ENCODE data around the gene PRXL2C. TPM values are rescaled to one million over a fixed set of nuclear protein-coding genes. Genes with fewer than 3 reads are reported as not detected.

Gene PRXL2C
- polyA plus RNA-seq, 1 of the 3 experiments (the other 2 are of a cell fraction) = 8.4 TPM

DNA sequence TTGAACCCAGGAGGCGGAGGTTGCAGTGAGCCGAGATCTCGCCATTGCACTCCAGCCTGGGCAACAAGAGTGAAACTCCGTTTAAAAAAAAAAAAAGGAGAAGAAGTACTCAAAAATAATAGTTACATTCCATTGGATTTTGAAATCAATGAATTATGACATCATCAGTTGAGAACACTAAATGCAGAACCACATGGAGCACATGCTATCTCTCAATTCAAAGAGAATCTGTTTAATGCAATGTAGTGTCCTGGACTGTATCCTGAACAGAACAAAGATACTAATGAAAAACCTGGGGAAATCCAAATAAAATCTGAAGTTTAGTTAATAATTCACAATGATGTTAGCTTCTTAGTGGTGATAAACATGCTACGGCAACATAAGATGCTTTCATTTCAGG, 55.8 kb downstream of the PRXL2C start:
- DNase-seq = no peak
- Histone ChIP-seq H3K4me2 (no peak overlapping the region), H2AFZ (ENCODE audit: low read depth) (no peak overlapping the region), H3K79me2 (ENCODE audit: insufficient read depth) (peaks cover 44% of the 10 kb centered on the region), H3K4me1 (ENCODE audit: control insufficient read depth in 1 of 2, insufficient read depth in 2 of 2, low read depth in 1 of 2, low read length in 1 of 2) (no peaks in the 10 kb centered on the region; a peak in 1 of 4 replicates), H3K4me3 (ENCODE audit: low read depth in 2 of 2, low read length in 1 of 2) (no peak overlapping the region), H4K20me1 (ENCODE audit: insufficient read depth) (peaks cover 5% of the 10 kb centered on the region; the same call in 1 of the 2 replicates), H3K27ac (ENCODE audit: low read depth in 2 of 2, low read length in 1 of 2) (no peak overlapping the region), H3K9me2 (no peaks in the 10 kb centered on the region), H3K9me3 (no peaks in the 10 kb centered on the region), H3K27me3 (ENCODE audit: insufficient read depth) (no peaks in the 10 kb centered on the region), H3K9ac (no peak overlapping the region), H3K36me3 (replicated peaks in 1 of 2; ENCODE audit: control insufficient read depth in 1 of 2, insufficient read depth in 2 of 2, low read length in 1 of 2) (no peaks in the 10 kb centered on the region), H3F3A (replicated peaks; ENCODE audit: insufficient read depth) (no peaks in the 10 kb centered on the region)
- 93% methylated on average over 5 of the region's 5 CpGs for WGBS (ENCODE audit: low lambda C conversion rate)
- no peak for TF ChIP-seq RCOR1 (IDR thresholded peaks at IDR 0.05; ENCODE audit: low read length)
- TF ChIP-seq, protein P1, sequence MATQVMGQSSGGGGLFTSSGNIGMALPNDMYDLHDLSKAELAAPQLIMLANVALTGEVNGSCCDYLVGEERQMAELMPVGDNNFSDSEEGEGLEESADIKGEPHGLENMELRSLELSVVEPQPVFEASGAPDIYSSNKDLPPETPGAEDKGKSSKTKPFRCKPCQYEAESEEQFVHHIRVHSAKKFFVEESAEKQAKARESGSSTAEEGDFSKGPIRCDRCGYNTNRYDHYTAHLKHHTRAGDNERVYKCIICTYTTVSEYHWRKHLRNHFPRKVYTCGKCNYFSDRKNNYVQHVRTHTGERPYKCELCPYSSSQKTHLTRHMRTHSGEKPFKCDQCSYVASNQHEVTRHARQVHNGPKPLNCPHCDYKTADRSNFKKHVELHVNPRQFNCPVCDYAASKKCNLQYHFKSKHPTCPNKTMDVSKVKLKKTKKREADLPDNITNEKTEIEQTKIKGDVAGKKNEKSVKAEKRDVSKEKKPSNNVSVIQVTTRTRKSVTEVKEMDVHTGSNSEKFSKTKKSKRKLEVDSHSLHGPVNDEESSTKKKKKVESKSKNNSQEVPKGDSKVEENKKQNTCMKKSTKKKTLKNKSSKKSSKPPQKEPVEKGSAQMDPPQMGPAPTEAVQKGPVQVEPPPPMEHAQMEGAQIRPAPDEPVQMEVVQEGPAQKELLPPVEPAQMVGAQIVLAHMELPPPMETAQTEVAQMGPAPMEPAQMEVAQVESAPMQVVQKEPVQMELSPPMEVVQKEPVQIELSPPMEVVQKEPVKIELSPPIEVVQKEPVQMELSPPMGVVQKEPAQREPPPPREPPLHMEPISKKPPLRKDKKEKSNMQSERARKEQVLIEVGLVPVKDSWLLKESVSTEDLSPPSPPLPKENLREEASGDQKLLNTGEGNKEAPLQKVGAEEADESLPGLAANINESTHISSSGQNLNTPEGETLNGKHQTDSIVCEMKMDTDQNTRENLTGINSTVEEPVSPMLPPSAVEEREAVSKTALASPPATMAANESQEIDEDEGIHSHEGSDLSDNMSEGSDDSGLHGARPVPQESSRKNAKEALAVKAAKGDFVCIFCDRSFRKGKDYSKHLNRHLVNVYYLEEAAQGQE (IDR thresholded peaks at IDR 0.05; ENCODE audit: low read depth, low read length) = no peak
- no peak for TF ChIP-seq GATA2 (CRISPR knock-in tag; IDR thresholded peaks at IDR 0.05)
- TF ChIP-seq EZH2phosphoT487 (IDR thresholded peaks at IDR 0.05; ENCODE audit: borderline replicate concordance, low read depth) = no peak
- TF ChIP-seq, protein P2, sequence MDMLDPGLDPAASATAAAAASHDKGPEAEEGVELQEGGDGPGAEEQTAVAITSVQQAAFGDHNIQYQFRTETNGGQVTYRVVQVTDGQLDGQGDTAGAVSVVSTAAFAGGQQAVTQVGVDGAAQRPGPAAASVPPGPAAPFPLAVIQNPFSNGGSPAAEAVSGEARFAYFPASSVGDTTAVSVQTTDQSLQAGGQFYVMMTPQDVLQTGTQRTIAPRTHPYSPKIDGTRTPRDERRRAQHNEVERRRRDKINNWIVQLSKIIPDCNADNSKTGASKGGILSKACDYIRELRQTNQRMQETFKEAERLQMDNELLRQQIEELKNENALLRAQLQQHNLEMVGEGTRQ (IDR thresholded peaks at IDR 0.05; ENCODE audit: borderline replicate concordance, low read depth, low read length) = no peak
- no peak for TF ChIP-seq RAD21 (IDR thresholded peaks at IDR 0.05; ENCODE audit: low read length)
- no peak for TF ChIP-seq NRF1 (IDR thresholded peaks at IDR 0.05; ENCODE audit: low read depth, low read length)
- TF ChIP-seq, protein P3, sequence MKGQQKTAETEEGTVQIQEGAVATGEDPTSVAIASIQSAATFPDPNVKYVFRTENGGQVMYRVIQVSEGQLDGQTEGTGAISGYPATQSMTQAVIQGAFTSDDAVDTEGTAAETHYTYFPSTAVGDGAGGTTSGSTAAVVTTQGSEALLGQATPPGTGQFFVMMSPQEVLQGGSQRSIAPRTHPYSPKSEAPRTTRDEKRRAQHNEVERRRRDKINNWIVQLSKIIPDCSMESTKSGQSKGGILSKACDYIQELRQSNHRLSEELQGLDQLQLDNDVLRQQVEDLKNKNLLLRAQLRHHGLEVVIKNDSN (IDR thresholded peaks at IDR 0.05; ENCODE audit: borderline replicate concordance, low read depth) = no peak
- TF ChIP-seq, protein P4, sequence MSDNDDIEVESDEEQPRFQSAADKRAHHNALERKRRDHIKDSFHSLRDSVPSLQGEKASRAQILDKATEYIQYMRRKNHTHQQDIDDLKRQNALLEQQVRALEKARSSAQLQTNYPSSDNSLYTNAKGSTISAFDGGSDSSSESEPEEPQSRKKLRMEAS (IDR thresholded peaks at IDR 0.05; ENCODE audit: low read depth) = no peak
- TF ChIP-seq SMC3 (IDR thresholded peaks at IDR 0.05; ENCODE audit: low read depth, low read length) = no peak
- no peak for TF ChIP-seq TEAD4 (IDR thresholded peaks at IDR 0.05; ENCODE audit: borderline replicate concordance, insufficient read depth)
- no peak for TF ChIP-seq YY1 (IDR thresholded peaks at IDR 0.05; ENCODE audit: low read depth)
- no peak for TF ChIP-seq TAF1 (IDR thresholded peaks at IDR 0.05; ENCODE audit: borderline replicate concordance, low read depth, low read length)
- no peak for TF ChIP-seq FOXM1 (IDR thresholded peaks at IDR 0.05; ENCODE audit: low read depth)
- POLR2A ChIA-PET = no interaction called here
- CTCF ChIA-PET = interaction anchor here (1.0 to 1.1 kb wide), 3 partner anchors 9 to 218 kb away, joined by 3 read pairs; no protein-coding TSS in a partner anchor
